Measurements from ENCODE around the gene PRSS12.
"Not testable (repeated sequence)": the region's sequence is repeated elsewhere in the genome, so short reads cannot be mapped to it uniquely, and the experiment has no call there.

Gene PRSS12

GRCh38 chr4:118277243-118277642 lies 75.6 kb downstream of the PRSS12 start:
- ATAC-seq: no peak
- DNase-seq: no peak

- no peak for DNase-seq
- ATAC-seq: no peak
Measured at GRCh38 chr4:118276580-118276979, 76.2 kb downstream of the PRSS12 start.

- no peak for ATAC-seq
- no peak for DNase-seq
Measured at GRCh38 chr4:118273642-118274041, 79.2 kb downstream of the PRSS12 start.

- no peak for ATAC-seq
- DNase-seq: no peak
Measured at GRCh38 chr4:118271788-118272187, 81.0 kb downstream of the PRSS12 start.

GRCh38 chr4:118270492-118270891 lies 82.3 kb downstream of the PRSS12 start:
- DNase-seq: no peak
- ATAC-seq: no peak

GRCh38 chr4:118268780-118269179 lies 84.0 kb downstream of the PRSS12 start:
- ATAC-seq (no peak), DNase-seq (no peak)

- DNase-seq, ATAC-seq: not testable (repeated sequence)
Measured at GRCh38 chr4:118266145-118266496, 86.7 kb downstream of the PRSS12 start.

- DNase-seq (peak; percentile 37), ATAC-seq (peak; percentile 65)
Measured at GRCh38 chr4:118265312-118266144, 87.3 kb downstream of the PRSS12 start.

- DNase-seq (no peak), ATAC-seq (no peak)
Measured at GRCh38 chr4:118264096-118264495, 88.7 kb downstream of the PRSS12 start.

- no peak for ATAC-seq
Measured at GRCh38 chr4:118260309-118260708, 92.5 kb downstream of the PRSS12 start.

GRCh38 chr4:118259111-118259510 lies 93.7 kb downstream of the PRSS12 start:
- DNase-seq (no peak), ATAC-seq (no peak)

More at GRCh38 chr4:118260309-118260708, 92.5 kb downstream of the PRSS12 start:
- DNase-seq: no peak

- DNase-seq (no peak), ATAC-seq (no peak)
Measured at GRCh38 chr4:118254368-118254767, 98.4 kb downstream of the PRSS12 start.

GRCh38 chr4:118249890-118250289 lies 102.9 kb downstream of the PRSS12 start:
- DNase-seq: no peak
- ATAC-seq: no peak

GRCh38 chr4:118237531-118237930 lies 115.3 kb downstream of the PRSS12 start:
- no peak for DNase-seq
- ATAC-seq: no peak

- DNase-seq: no peak
- no peak for ATAC-seq
Measured at GRCh38 chr4:118235566-118236120, 117.2 kb downstream of the PRSS12 start.

Data from stimulated activated naive CD8-positive, alpha-beta T cell treated with anti-CD3 and anti-CD28 coated beads, Interleukin-15, Interleukin-2, amounts not matched to agents 100 U/mL and 50 U/mL, for 24 hours (primary cell).